Measurements from ENCODE around the gene PIEZO1.

GRCh38 chr16:88763502-88764053 is 21.4 kb downstream of the PIEZO1 start:
- TF ChIP-seq POLR2A (IDR thresholded peaks at IDR 0.05) (no peak), CTCF (IDR thresholded peaks at IDR 0.05 in 8 of 11, conservative IDR thresholded peaks at IDR 0.05 in 3 of 11) (no peak)
